ENCODE results near the gene LSAMP. TPM values are rescaled to one million over a fixed set of nuclear protein-coding genes. Genes with fewer than 3 reads are reported as not detected.

Gene LSAMP
- total and polyA plus RNA-seq, 2 of the 8 experiments (the other 6 are each of a cell fraction or from before 2014, with no cell fraction given): 1.8 to 5.7 TPM

- DNase-seq (ENCODE audit: low read depth in 1 of 2, low spot score in 2 of 2) (no peak), FAIRE-seq (no peak)
- no peak overlapping the region for H3K4me2 ChIP-seq (ENCODE audit: insufficient read depth in 1 of 2, low read depth in 2 of 2, low read length in 2 of 2)
- no peaks in the 10 kb centered on the region for H3K27me3 ChIP-seq (replicated peaks in 1 of 4; ENCODE audit: control insufficient read depth in 3 of 4, extremely low read depth in 1 of 4, insufficient read depth in 3 of 4, low read length in 3 of 4)
- no peak overlapping the region for H2AFZ ChIP-seq (ENCODE audit: low read length)
- H2BK20ac ChIP-seq (ENCODE audit: low read length): no peak overlapping the region
- POLR2A ChIA-PET (ENCODE audit: partially characterized antibody): interaction anchor here (0.6 kb wide), 1 partner anchor 256 kb away, joined by 3 read pairs; no protein-coding TSS in a partner anchor
- no peak overlapping the region for H3K9ac ChIP-seq (replicated peaks in 1 of 4; ENCODE audit: extremely low read depth in 1 of 4, low read depth in 3 of 4, low read length in 3 of 4)
- H3K4me1 ChIP-seq (replicated peaks in 1 of 4; ENCODE audit: control insufficient read depth in 3 of 4, insufficient read depth in 4 of 4, low read length in 3 of 4): peaks cover 0 to 6% (median 0%) of the 10 kb centered on the region in 4 experiments; a peak in 3 of 7 replicates
- H4K5ac ChIP-seq (ENCODE audit: insufficient read length, low read depth, low read length): no peak overlapping the region
- 78% methylated on average over 3 of the region's 3 CpGs; no CpG with 5 or more reads in 1 of the 2 experiments for WGBS, 2 experiments (ENCODE audit: extremely low coverage in 1 of 2, insufficient coverage in 1 of 2, insufficient read length in 1 of 2, insufficient replicate concordance in 2 of 2, low coverage in 1 of 2, low lambda C conversion rate in 2 of 2, missing lambda C conversion rate in 1 of 2)
- no peaks in the 10 kb centered on the region for H4K20me1 ChIP-seq (replicated peaks in 1 of 2; ENCODE audit: control insufficient read depth in 1 of 2, insufficient read depth in 2 of 2, low read length in 2 of 2)
- no peaks in the 10 kb centered on the region; a peak in 1 of 8 replicates for H3K36me3 ChIP-seq (ENCODE audit: control insufficient read depth in 2 of 4, insufficient read depth in 4 of 4, low read length in 3 of 4)
- H2BK120ac ChIP-seq (replicated peaks; ENCODE audit: low read depth, low read length): no peak overlapping the region
- H3K9me3 ChIP-seq (ENCODE audit: insufficient read depth in 2 of 2, low read depth in 1 of 2, low read length in 1 of 2): no peaks in the 10 kb centered on the region
- H4K91ac ChIP-seq (replicated peaks; ENCODE audit: insufficient read length, low read length): no peak overlapping the region
- no peaks in the 10 kb centered on the region for H3K79me1 ChIP-seq (ENCODE audit: low read depth, low read length)
- no peak overlapping the region for H3K27ac ChIP-seq (ENCODE audit: low read depth, low read length)
- no peak overlapping the region for H4K8ac ChIP-seq (ENCODE audit: extremely low read depth, insufficient read depth, low read length)
- CTCF ChIA-PET (ENCODE audit: partially characterized antibody): interaction anchor here (1.2 to 2.5 kb wide), 2 partner anchors 10 kb away, joined by 8 read pairs; no protein-coding TSS in a partner anchor
- no peaks in the 10 kb centered on the region for H3K23me2 ChIP-seq (ENCODE audit: low read depth, low read length)
- H3K14ac ChIP-seq (ENCODE audit: insufficient read length): no peak overlapping the region
- no peak overlapping the region for H2BK12ac ChIP-seq (ENCODE audit: low read depth, low read length)
- no peak overlapping the region for H2BK5ac ChIP-seq (ENCODE audit: low read depth, low read length)
- H3K4ac ChIP-seq (replicated peaks; ENCODE audit: insufficient read length, low read depth, low read length): no peak overlapping the region
- H2AK5ac ChIP-seq (ENCODE audit: low read depth, low read length): no peak overlapping the region
- no peak overlapping the region for H3K4me3 ChIP-seq (ENCODE audit: extremely low read depth in 1 of 4, insufficient read depth in 2 of 4, low read depth in 3 of 4, low read length in 4 of 4)
- H3K18ac ChIP-seq (ENCODE audit: extremely low read depth, low read length): no peak overlapping the region
- H3K56ac ChIP-seq (replicated peaks; ENCODE audit: insufficient read length, low read depth, low read length): no peak overlapping the region
- H2BK15ac ChIP-seq (ENCODE audit: low read length): no peak overlapping the region
- no peak overlapping the region for H3K23ac ChIP-seq (ENCODE audit: insufficient read length)
- no peaks in the 10 kb centered on the region for H3K79me2 ChIP-seq (ENCODE audit: control insufficient read depth in 1 of 2, insufficient read depth in 2 of 2, low read length in 2 of 2)
- TF ChIP-seq BACH1 (IDR thresholded peaks at IDR 0.05; ENCODE audit: low read length) (no peak), ATF3 (IDR thresholded peaks at IDR 0.05; ENCODE audit: insufficient read depth, low read depth, low read length) (no peak), TCF12 (IDR thresholded peaks at IDR 0.05; ENCODE audit: low read depth, low read length) (no peak), RXRA (IDR thresholded peaks at IDR 0.05; ENCODE audit: insufficient read depth, low read depth, low read length) (no peak), SP2 (IDR thresholded peaks at IDR 0.05; ENCODE audit: low read length) (no peak), KDM4A (IDR thresholded peaks at IDR 0.05; ENCODE audit: low read depth, low read length, severe bottlenecking) (no peak), CHD1 (IDR thresholded peaks at IDR 0.05; ENCODE audit: low read depth, low read length) (no peak), CBX8 (IDR thresholded peaks at IDR 0.05; ENCODE audit: borderline replicate concordance, low read depth, low read length) (no peak), EZH2 (IDR thresholded peaks at IDR 0.05; ENCODE audit: low read depth, low read length, severe bottlenecking) (no peak), PHF8 (conservative IDR thresholded peaks at IDR 0.05; ENCODE audit: low read depth, low read length) (no peak), SIX5 (IDR thresholded peaks at IDR 0.05; ENCODE audit: low read depth, low read length) (no peak), EGR1 (IDR thresholded peaks at IDR 0.05; ENCODE audit: borderline replicate concordance, low read depth, low read length) (no peak), JUN (IDR thresholded peaks at IDR 0.05; ENCODE audit: low read depth, low read length) (no peak)
These were observed 448.7 kb downstream of the LSAMP start for GRCh38 chr3:115996420-115997108.

Data from H1 (cell line).